Naive B cell (primary cell): Measurements from ENCODE around the gene WEE1. TPM values are rescaled to one million over a fixed set of nuclear protein-coding genes. Genes with fewer than 3 reads are reported as not detected.
"Not testable (repeated sequence)": the region's sequence is repeated elsewhere in the genome, so short reads cannot be mapped to it uniquely, and the experiment has no call there.

Experiments
- ATAC-seq, 2 donors: fragments of 150-1000 bp; cut with Tn5 transposase; 2 replicates each; pipeline ENCODE4 v1.10.0; 2021; ENCODE audit warnings: low read depth in 2 of 2, mild to moderate bottlenecking in 2 of 2, moderate library complexity in 2 of 2
- DNase-seq: peaks from one replicate; pipeline ENCODE4 v3.0.0; 2022
- H3K27ac Mint-ChIP-seq, 6 donors: one replicate each; pipeline ENCODE4 v1.8.0; 2020 to 2022; ENCODE audit warnings: mild to moderate bottlenecking in 6 of 6, mixed read lengths in 6 of 6, moderate library complexity in 5 of 6, inconsistent platforms in 2 of 6
- H3K27me3 Mint-ChIP-seq, 3 donors: one replicate each; pipeline ENCODE4 v1.8.0; 2021 to 2022; ENCODE audit warnings: mixed read lengths in 3 of 3, mild to moderate bottlenecking in 1 of 3
- H3K36me3 Mint-ChIP-seq, 2 donors: one replicate each; pipeline ENCODE4 v1.8.0; 2020 to 2022; ENCODE audit warnings: mixed read lengths in 2 of 2, inconsistent platforms in 1 of 2, mild to moderate bottlenecking in 1 of 2
- H3K4me1 Mint-ChIP-seq, 3 donors: one replicate each; pipeline ENCODE4 v1.8.0; 2020 to 2022; ENCODE audit warnings: mixed read lengths in 3 of 3, inconsistent platforms in 1 of 3, mild to moderate bottlenecking in 1 of 3, moderate library complexity in 1 of 3
- H3K4me3 Mint-ChIP-seq, 8 donors: one replicate each; pipeline ENCODE4 v1.8.0; 2020 to 2022; ENCODE audit warnings: mild to moderate bottlenecking in 8 of 8, mixed read lengths in 8 of 8, moderate library complexity in 8 of 8, inconsistent platforms in 2 of 8
- H3K9me3 Mint-ChIP-seq, 7 donors: one replicate each; pipeline ENCODE4 v1.8.0; 2020 to 2022; ENCODE audit warnings: mixed read lengths in 7 of 7, mild to moderate bottlenecking in 5 of 7, inconsistent platforms in 2 of 7, moderate library complexity in 1 of 7
- polyA plus RNA-seq, 6 donors: library from polyadenylated mRNA; unstranded; fragments of 300-500 nt; fragmentation: Illumina TruSeq; gene quantifications; one replicate each; pipeline ENCODE4 v1.2.3, GENCODE V29; 2021; ENCODE audit warnings: low read depth in 6 of 6

WEE1 gene
- polyA plus RNA-seq, 6 donors from 2014 or later = 9.6 to 20.6 (median 16.2) TPM

DNA sequence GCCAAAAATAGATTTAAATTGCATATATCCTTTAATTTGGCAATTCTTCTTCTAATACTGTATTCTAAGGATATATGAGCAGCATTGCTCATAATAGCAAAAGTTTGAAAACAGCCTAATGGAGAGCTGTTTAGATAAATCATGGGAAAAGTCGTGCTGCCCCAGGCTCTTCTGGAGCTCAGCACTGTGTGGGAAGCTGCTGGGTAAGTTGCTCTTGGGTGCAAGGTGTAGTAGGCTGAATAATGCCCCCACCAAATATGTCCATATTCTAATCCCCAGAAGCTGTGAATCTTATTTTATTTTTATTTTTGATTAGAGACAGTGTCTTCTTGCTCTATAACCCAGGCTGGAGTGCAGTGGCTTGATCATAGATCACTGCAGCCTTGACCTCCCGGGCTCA, 34.9 kb upstream of the WEE1 start:
- Mint-ChIP-seq H3K4me3 (peak overlapping the region in 1 of 8 donors; percentile 9), H3K9me3 (no peaks in the 10 kb centered on the region)

DNA sequence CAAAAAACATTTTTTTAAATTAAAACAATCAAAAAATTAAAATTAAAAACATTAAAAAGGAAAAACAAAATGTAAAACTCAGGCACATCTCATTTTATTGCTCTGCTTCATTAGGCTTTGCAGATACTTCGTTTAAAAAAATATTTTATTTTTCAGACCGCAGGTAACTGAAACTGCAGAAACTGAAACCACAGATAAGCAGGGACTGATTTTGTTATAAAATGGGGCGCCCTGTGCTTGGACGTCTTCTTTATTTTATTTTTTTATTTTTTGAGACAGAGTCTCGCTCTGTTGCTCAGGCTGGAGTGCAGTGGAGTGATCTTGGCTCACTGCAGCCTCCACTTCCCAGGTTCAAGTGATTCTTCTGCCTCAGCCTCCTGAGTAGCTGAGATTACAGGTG, 24.3 kb upstream of the WEE1 start:
- H3K9me3 Mint-ChIP-seq, DNase-seq, H3K27ac Mint-ChIP-seq, H3K27me3 Mint-ChIP-seq, ATAC-seq, H3K36me3 Mint-ChIP-seq: not testable (repeated sequence)
- Mint-ChIP-seq H3K4me3 (peak overlapping the region in 2 of 8 donors; percentile 53 to 66), H3K4me1 (peaks cover 8 to 12% (median 10%) of the 10 kb centered on the region in 3 donors)

More for the DNA sequence above, 34.9 kb upstream of the WEE1 start:
- Mint-ChIP-seq H3K27me3 (no peaks in the 10 kb centered on the region), H3K27ac (no peak overlapping the region), H3K36me3 (no peaks in the 10 kb centered on the region), H3K4me1 (peaks cover 0 to 7% (median 0%) of the 10 kb centered on the region in 3 donors)
- ATAC-seq = no peak
- DNase-seq = no peak

DNA sequence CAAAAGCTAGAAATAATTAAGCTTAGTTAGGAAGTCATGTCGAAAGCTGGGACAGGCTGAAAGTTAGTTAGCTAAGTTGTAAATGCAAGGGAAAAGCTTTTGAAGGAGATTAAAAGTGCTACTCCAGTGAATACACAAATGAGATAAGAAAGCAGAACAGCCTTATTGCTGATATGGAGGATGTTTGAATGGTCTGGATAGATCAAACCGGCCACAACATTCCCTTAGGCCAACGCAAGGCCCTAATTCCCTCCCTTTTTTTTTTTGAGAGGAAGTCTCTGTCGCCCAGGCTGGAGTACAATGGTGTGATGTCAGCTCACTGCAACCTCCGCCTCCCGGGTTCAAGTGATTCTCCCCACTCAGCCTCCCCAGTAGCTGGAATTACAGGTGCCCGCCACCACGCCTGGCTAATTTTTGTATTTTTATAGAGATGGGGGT, 23.3 kb upstream of the WEE1 start:
- DNase-seq = no peak
- Mint-ChIP-seq H3K4me3 (no peak overlapping the region), H3K27ac (peak overlapping the region in 4 of 6 donors; percentile 16 to 65 (median 47)), H3K36me3 (peaks cover 0 to under 1% of the 10 kb centered on the region in 2 donors), H3K27me3 (no peaks in the 10 kb centered on the region), H3K4me1 (peaks cover 8 to 12% (median 10%) of the 10 kb centered on the region in 3 donors), H3K9me3 (no peaks in the 10 kb centered on the region)
- ATAC-seq = no peak

DNA sequence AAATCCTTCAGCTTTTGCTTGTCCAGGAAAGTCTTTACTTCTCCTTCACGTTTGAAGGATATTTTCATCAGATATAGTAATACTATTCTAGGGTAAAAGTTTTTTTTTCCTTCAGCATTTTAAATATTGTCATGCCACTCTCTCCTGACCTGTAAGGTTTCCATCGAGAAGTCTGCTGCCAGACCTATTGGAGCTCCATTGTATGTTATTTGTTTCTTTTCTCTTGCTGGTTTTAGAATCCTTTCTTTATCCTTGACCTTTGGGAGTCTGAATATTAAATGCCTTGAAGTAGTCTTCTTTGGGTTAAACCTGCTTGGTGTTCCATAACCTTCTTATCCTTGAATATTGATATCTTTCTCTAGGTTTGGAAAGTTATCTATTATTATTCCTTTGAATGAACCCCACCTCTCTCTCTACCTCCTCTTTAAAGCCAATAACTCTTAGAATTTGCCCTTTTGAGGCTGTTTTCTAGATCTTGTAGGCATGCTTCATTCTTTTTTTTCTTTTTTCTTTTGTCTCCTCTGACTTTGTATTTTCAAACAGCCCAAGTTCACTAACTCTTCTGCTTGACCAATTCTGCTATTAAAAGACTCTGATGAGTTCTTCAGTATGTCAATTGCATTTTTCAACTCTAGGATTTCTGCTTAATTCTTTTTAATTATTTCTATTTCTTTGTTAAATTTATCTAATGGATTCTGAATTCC, 12.0 kb upstream of the WEE1 start:
- no peaks in the 10 kb centered on the region for H3K4me1 Mint-ChIP-seq
- H3K27ac Mint-ChIP-seq = no peak overlapping the region
- ATAC-seq = no peak
- peaks cover 6 to 29% (median 24%) of the 10 kb centered on the region in 7 donors for H3K9me3 Mint-ChIP-seq
- H3K27me3 Mint-ChIP-seq = no peaks in the 10 kb centered on the region
- no peak for DNase-seq
- H3K36me3 Mint-ChIP-seq = peaks cover 20 to 25% of the 10 kb centered on the region in 2 donors
- H3K4me3 Mint-ChIP-seq = no peak overlapping the region

DNA sequence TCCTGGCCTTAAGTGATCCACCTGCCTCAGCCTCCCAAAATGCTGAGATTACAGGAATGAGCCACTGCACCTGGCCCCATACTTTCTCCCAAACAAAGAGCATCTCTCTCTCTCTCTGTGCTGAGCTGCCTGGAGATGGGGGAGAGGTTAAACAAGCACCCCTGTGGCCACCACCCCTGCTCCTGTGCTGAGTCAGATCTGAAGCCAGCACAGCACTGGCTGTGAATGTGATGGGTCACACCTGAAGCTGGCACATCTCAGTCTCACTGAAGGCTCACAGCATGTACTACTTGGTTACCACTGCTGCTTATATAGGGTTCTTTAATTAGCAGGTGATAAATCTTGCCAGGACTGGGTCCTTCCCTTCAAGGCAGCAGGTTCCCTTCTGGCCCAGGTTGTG, 10.8 kb upstream of the WEE1 start:
- Mint-ChIP-seq H3K27ac (peak overlapping the region in 1 of 6 donors; percentile 37), H3K4me1 (peaks cover 0 to under 1% (median 0%) of the 10 kb centered on the region in 3 donors), H3K27me3 (no peaks in the 10 kb centered on the region), H3K9me3 (peaks cover 6 to 29% (median 24%) of the 10 kb centered on the region in 7 donors), H3K4me3 (no peak overlapping the region), H3K36me3 (peaks cover 11 to 25% of the 10 kb centered on the region in 2 donors)
- no peak for ATAC-seq
- DNase-seq = no peak

DNA sequence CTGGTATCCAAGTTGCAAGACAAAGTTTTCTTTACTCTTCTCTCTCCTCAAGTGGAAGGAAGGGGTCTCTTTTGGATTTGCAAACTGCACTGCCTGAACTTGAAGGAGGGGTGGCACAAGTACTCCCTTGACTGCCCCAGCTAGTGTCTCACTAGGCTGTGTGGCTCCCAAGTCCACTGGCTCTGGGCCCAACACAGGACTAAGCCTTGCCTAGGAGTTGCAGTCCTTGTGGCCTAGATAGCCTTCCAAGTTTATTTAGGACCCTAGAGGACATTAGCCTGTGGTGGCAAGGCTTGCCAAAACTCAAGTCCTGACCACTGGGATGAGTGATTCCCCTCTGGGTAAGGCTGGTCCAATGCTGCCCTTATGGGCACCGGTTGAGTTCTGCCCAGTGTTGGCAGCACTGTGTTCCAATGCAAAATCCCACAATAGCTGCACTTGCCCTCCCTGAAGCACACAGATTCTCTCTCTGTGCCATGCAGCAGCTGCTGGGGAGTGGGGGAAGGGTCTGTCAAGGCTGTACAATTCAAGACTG, 10.2 kb upstream of the WEE1 start:
- no peak for ATAC-seq
- peaks cover 6 to 29% (median 24%) of the 10 kb centered on the region in 7 donors for H3K9me3 Mint-ChIP-seq
- no peaks in the 10 kb centered on the region for H3K27me3 Mint-ChIP-seq
- H3K4me1 Mint-ChIP-seq = peaks cover 3 to 6% (median 4%) of the 10 kb centered on the region in 3 donors
- H3K27ac Mint-ChIP-seq = no peak overlapping the region
- H3K4me3 Mint-ChIP-seq = no peak overlapping the region
- no peak for DNase-seq
- peaks cover 11 to 25% of the 10 kb centered on the region in 2 donors for H3K36me3 Mint-ChIP-seq

DNA sequence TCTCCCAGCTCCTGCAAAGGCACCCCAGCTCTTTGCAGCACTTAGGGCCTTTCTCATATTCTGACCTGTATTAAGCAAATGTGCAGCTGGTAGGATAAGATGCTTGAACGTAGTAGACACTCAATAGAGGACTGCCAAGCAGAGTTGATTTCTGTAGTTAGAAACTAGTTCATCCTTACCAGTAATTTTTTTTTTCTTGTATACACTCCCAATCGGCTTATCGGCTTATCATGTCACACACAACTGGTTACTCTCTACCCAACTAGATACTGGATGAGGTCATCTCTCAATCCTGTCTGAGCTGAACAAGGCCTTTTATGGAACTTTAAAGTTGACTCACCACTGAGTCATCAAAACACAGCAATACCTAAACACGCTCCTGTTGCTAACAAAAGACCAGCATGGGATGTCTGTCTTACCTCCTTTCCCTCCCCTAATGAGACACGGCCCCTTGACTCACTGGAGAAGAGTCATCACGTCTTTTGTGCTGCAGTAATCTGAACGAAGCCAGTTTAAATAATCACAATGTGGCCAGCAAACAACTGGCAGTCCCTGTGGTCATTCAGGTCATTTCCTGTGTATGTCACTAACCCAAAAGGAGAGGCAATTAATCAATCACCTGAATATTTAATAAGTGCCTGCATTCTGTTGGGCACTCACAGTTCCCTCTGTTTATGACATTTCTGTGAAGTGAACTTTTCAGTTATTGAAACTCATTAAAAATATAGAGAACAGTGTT, 7.5 kb upstream of the WEE1 start:
- Mint-ChIP-seq H3K4me3 (no peak overlapping the region), H3K4me1 (peaks cover 26 to 31% (median 30%) of the 10 kb centered on the region in 3 donors), H3K36me3 (peaks cover 5 to 14% of the 10 kb centered on the region in 2 donors), H3K27me3 (no peaks in the 10 kb centered on the region), H3K27ac (peak overlapping the region in 3 of 6 donors; percentile 55 to 92 (median 63)), H3K9me3 (peaks cover 6 to 19% (median 14%) of the 10 kb centered on the region in 7 donors)
- no peak for ATAC-seq
- no peak for DNase-seq

DNA sequence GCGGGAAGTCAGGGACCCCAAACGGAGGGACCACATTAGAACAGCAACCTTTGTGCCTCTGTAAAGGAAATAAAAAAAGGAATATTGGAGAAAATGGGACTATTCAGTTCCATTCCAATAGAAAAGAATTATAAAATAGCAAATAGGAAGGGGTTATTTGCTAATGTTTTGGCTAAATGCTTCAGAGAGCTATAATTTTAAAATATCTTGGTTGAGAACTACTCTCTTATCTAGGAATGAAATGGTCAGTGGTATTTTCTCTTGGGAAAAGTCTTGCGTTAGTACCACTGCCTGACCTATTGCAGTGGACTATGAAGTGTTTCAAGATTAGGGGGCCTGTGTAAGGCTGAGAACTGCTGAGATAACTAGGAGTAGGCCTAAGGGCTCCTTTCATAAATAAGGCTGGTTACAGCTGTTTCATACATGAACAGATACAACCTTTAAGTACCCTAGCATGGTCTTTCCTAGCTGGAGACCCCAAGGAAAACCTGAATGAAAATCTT, 6.9 kb upstream of the WEE1 start:
- Mint-ChIP-seq H3K27me3 (no peaks in the 10 kb centered on the region), H3K9me3 (peaks cover 3 to 13% (median 8%) of the 10 kb centered on the region in 7 donors), H3K27ac (peak overlapping the region in 3 of 6 donors; percentile 26 to 92 (median 55)), H3K36me3 (peaks cover under 1 to 8% of the 10 kb centered on the region in 2 donors), H3K4me1 (peaks cover 26 to 32% (median 31%) of the 10 kb centered on the region in 3 donors), H3K4me3 (no peak overlapping the region)
- ATAC-seq (no peak), DNase-seq (no peak)

DNA sequence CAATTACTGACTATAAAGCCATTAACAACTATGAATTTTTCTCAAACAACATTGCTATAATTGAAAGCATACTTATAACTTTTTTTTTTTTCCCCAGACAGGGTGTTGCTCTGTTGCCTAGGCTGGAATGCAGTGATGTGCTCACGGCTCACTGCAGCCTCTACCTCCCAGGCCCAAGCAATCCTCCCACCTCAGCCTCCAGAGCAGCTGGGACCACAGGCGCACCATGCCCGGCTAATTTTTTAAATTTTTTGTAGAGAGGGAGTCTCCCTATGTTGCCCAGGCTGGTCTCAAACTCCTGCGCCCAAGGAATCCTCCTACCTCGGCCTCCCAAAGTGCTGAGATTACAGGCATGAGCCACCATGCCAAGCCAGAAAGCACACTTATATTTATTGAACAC, 6.1 kb upstream of the WEE1 start:
- Mint-ChIP-seq H3K9me3 (peaks cover 0 to 5% (median 2%) of the 10 kb centered on the region in 7 donors), H3K4me1 (peaks cover 26 to 36% (median 31%) of the 10 kb centered on the region in 3 donors), H3K36me3 (peaks cover 0 to under 1% of the 10 kb centered on the region in 2 donors), H3K27me3 (no peaks in the 10 kb centered on the region), H3K4me3 (no peak overlapping the region), H3K27ac (peak overlapping the region in 2 of 6 donors; percentile 33 to 92)
- no peak for DNase-seq
- ATAC-seq = no peak

DNA sequence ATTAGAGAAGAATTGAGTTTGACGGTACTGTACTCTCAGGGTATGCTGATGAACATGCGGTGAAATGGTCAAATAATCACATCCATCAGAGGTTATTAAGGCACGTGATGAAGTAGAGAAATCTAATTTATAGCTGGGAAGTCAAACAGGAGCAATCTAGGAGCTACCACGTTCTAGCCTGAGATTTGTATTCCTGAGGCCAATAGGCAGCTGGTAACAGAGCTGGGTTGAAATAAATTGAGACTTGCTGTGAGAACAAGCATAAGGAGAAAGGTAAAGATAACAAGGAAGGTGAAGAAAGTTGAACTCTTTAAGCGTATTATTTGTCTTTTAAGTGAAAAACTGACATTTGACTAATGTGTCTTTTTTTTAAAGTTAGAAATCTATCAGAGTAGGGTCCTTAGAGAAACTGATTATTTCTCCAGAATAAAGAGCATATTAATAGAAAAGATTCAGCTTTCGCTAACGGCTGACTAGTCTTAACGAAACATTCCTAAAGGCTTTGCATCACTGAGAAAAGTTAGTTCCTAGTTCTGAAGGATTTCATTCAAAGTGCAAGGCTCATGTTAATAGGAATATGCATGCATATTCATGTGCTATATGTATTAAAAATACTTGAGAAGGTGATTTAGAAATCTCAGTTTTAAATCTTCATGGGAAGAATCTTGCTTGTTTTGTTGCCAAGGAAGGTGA, 5.2 kb upstream of the WEE1 start:
- Mint-ChIP-seq H3K36me3 (no peaks in the 10 kb centered on the region), H3K27ac (peak overlapping the region; percentile 85 to 98 (median 98)), H3K27me3 (no peaks in the 10 kb centered on the region), H3K4me3 (peak overlapping the region; percentile 47 to 91 (median 70)), H3K4me1 (peaks cover 26 to 38% (median 31%) of the 10 kb centered on the region in 3 donors), H3K9me3 (no peaks in the 10 kb centered on the region)
- no peak for ATAC-seq
- DNase-seq = no peak

DNA sequence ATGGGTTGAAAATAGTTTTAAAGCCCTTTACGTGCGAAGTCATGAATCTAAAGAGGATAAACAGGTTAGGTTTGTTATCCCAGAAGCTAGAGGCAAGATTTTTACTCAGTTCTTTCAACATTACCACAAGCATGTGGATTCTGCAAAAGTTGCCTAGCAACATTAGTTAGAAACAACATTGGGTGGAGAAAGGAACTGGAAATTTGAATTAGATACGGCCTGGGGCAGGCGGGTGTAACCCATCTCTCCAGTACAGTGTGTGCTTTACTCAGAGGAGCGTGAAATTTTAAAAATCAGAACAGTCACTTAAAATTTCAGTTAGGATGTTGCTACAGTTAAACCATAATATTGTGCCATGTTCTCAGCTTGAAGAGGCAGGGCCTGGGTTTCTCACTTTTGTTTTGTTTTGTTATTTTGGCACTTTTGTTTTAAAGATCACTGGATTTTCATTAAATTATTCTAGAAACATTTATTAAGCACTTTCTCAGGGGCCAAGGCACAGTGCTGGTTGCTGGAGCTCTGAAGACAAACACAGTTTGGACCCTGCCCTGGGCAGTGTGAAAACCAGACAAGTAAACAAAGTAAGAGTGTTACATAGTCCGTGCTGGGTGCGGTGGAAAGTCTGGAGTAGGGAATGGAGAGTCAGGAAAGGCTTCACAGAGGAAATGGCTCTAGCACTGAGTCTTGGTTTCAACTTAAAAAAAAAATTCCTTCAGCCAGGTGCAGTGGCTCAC, 4.4 kb upstream of the WEE1 start:
- DNase-seq (peak; percentile 71), ATAC-seq (peak; percentile 45 to 48)
- H3K4me1 Mint-ChIP-seq = peaks cover 26 to 38% (median 31%) of the 10 kb centered on the region in 3 donors
- H3K27ac Mint-ChIP-seq = peak overlapping the region; percentile 85 to 98 (median 98)
- no peaks in the 10 kb centered on the region for H3K9me3 Mint-ChIP-seq
- H3K36me3 Mint-ChIP-seq = no peaks in the 10 kb centered on the region
- no peaks in the 10 kb centered on the region for H3K27me3 Mint-ChIP-seq
- H3K4me3 Mint-ChIP-seq = peak overlapping the region; percentile 47 to 91 (median 70)

DNA sequence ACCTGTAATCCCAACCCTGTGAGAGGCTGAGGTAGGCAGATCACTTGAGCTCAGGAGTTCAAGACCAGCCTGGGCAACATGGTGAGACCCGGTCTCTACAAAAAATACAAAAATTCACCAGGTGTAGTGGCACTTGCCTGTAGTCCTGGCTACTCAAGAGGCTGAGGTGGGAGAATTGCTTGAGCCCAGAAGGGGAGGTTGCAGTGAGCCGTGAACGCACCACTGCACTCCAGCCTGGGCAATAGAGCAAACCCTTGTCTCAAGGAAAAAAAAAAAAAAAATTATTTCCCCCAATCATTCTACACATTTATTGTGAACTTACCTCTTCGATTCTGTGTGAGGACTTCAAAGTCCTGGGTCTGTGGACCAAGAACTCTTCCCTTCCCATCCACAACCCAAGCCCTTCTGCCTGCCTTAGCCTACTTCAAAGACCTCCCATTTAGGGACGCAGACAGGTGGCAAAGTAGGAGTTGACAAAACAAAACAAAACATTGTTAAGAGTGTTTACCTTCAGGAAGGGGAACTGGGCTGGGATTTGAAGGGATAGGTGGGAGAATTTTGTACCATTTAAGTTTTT, 3.8 kb upstream of the WEE1 start:
- H3K4me1 Mint-ChIP-seq = peaks cover 26 to 38% (median 33%) of the 10 kb centered on the region in 3 donors
- H3K27ac Mint-ChIP-seq = peak overlapping the region; percentile 85 to 98 (median 98)
- no peaks in the 10 kb centered on the region for H3K27me3 Mint-ChIP-seq
- H3K4me3 Mint-ChIP-seq = peak overlapping the region; percentile 47 to 91 (median 70)
- H3K36me3 Mint-ChIP-seq = no peaks in the 10 kb centered on the region
- no peaks in the 10 kb centered on the region for H3K9me3 Mint-ChIP-seq
- ATAC-seq (no peak), DNase-seq (no peak)
